Right kidney (tissue), 1 donor: Measurements from ENCODE around the gene DYRK2.
A peak's percentile ranks its signal among the peaks of the same experiment; 100 is the strongest.

Source experiments
- DNase-seq: peaks from one replicate; pipeline ENCODE4 v3.0.0-alpha.2; 2016

Gene DYRK2

GRCh38 chr12:67702136-67702535 is 53.6 kb downstream of the DYRK2 start:
- no peak for DNase-seq

DNA sequence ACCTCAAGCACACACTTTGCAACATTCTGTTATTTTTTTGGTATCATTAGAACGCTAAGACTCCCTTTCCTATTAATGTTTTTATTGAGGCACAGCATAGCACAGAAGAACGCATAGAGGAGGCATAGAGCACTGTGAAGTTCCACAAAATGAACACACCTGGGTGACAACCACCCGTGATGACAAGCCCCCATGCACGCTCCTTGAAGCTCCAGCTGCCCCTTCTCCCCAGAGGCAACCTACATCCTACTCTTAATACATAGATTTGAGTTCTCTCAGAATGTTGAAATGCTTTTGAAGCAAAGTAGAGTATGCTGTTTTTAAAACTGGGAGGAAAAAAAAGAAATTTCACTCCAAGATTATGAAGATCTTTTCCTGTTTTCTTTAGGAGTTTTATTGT is 55.5 kb downstream of the DYRK2 start:
- no peak for DNase-seq

DNA sequence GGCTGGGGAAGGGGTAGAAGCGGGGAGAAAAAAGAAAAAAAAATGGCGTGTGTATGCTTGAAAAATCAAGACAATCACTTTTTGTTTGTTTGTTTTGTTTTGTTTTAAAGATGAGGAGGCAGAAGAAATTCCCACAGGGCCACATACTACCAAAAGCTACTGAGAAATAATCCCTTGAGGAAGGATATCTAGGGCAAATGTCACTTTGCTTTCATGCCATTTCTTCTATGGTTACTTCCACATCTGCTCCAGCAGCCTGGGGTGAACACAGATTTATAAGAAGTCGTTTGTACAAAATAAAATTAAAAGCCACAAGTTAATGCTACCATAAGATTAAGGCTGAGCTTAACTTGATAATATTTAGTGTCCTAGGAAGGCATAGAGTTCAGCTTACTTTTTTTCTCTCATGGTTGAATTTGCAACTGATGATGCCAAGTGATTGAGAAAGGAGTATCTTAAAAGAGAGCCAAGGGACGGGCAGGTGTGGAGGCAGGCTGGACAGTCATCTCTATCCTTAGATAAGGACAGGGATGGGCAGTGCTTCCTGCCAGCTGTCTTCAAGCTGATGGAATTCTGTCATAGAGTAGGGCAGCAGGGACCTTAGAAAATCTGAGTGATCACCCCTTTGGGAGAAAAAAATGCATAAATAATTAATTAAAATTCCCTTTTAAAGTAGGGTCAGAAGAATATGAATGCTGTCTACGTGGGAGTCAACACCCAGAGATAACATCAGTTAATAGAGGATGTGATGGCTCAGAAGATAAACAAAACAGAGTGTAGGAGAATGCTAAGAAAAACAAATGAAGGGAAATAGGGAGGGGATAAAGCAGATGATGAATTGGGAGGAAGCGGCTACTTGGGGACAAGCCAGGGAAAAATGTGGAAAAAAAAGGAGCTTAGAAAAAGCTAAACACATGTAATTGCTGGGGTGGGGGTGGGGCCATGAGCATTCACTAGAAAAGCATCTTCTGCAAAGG is 57.1 kb downstream of the DYRK2 start:
- DNase-seq = peak; percentile 42

DNA sequence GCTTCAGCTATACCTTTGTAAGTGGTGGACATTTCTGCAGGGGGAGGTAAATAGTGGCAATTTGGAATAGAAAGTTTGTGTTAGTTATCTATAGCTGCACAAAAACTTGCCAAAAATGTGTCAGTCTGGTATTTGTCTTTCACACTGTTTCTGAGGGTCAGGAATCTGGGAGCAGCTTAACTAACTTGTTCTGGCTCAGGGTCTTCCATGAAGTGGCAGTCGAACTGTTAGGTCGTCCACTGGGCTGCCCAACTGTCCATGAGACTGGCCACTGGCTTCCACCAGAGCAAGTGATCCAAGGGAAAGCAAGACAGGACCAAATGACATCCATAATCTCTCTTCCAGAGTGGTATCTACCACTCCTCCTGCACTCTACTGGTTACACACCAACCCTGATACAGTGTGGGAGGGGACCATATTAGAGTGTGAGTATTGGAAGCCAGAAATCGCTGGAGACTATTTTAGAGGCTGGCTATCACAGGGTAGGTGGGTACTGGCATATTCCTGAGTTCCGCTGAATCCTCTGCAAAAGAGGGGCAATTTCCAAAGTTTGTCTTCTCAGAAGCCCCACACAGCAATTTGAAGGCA is 60.9 kb downstream of the DYRK2 start:
- no peak for DNase-seq

GRCh38 chr12:67710582-67710981 is 62.0 kb downstream of the DYRK2 start:
- DNase-seq = no peak

GRCh38 chr12:67712011-67712410 is 63.5 kb downstream of the DYRK2 start:
- DNase-seq = no peak

DNA sequence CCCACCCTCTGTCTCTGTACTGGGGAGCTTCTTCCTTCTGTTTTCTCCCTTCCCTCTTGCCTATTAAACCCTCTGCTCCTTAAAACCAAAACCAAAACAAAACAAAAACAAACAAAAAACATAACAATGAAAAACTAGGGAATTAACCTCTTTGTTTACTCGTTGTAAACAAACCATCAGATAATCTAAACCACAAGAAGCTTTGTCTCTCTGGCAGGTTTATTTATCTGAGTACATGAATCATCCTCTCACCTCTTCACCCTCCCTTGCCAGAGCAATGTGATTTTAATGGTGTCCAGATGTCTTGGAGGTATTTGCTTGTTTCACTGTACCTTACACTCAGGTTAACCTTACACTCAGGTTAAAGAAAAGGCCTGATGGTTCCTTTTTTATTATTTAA is 66.1 kb downstream of the DYRK2 start:
- DNase-seq = no peak
